Activated gamma-delta T cell (primary cell): Measurements from ENCODE around the gene AIG1.
"Not testable (repeated sequence)": the region's sequence is repeated elsewhere in the genome, so short reads cannot be mapped to it uniquely, and the experiment has no call there.

Experiments
- DNase-seq: peaks from one replicate; lab custom pipeline; 2025; lab: John Stamatoyannopoulos, UW
- total RNA-seq, 2 donors: gene quantifications; one replicate each; lab custom pipeline; 2026; lab: John Stamatoyannopoulos, UW

Gene AIG1
- 3.4 to 3.9 reads per million in 2 donors for total RNA-seq

GRCh38 chr6:143060806-143061596, at the start of gene AIG1:
Gene AIG1, plus strand, starts transcription at chr6:143060889. Its CDS starts 37 bp downstream, at chr6:143060926.
- DNase-seq, result peak; percentile 54

- DNase-seq, result no peak
Observed at GRCh38 chr6:143014764-143015163, 45.9 kb upstream of the AIG1 start.

GRCh38 chr6:143015300-143015706, 45.4 kb upstream of the AIG1 start:
- no peak for DNase-seq

GRCh38 chr6:143018955-143019354, 41.7 kb upstream of the AIG1 start:
- no peak for DNase-seq

- not testable (repeated sequence) for DNase-seq
Observed at GRCh38 chr6:143020862-143021261, 39.8 kb upstream of the AIG1 start.

- no peak for DNase-seq
Observed at GRCh38 chr6:143021543-143021942, 39.1 kb upstream of the AIG1 start.

GRCh38 chr6:143022587-143022986, 38.1 kb upstream of the AIG1 start:
- no peak for DNase-seq

- no peak for DNase-seq
Observed at GRCh38 chr6:143023695-143024094, 37.0 kb upstream of the AIG1 start.

- DNase-seq, result no peak
Observed at GRCh38 chr6:143024977-143025376, 35.7 kb upstream of the AIG1 start.

GRCh38 chr6:143026696-143027449, 33.8 kb upstream of the AIG1 start:
- no peak for DNase-seq

GRCh38 chr6:143034689-143035334, 25.9 kb upstream of the AIG1 start:
- DNase-seq, result no peak

- no peak for DNase-seq
Observed at GRCh38 chr6:143037470-143037869, 23.2 kb upstream of the AIG1 start.

- DNase-seq, result no peak
Observed at GRCh38 chr6:143038833-143039232, 21.9 kb upstream of the AIG1 start.

GRCh38 chr6:143039548-143039947, 21.1 kb upstream of the AIG1 start:
- no peak for DNase-seq

GRCh38 chr6:143040018-143040417, 20.7 kb upstream of the AIG1 start:
- no peak for DNase-seq

GRCh38 chr6:143044345-143044744, 16.3 kb upstream of the AIG1 start:
- DNase-seq, result not testable (repeated sequence)

- no peak for DNase-seq
Observed at GRCh38 chr6:143049611-143050010, 11.1 kb upstream of the AIG1 start.

- no peak for DNase-seq
Observed at GRCh38 chr6:143050509-143050908, 10.2 kb upstream of the AIG1 start.

GRCh38 chr6:143052282-143052681, 8.4 kb upstream of the AIG1 start:
- DNase-seq, result no peak

- no peak for DNase-seq
Observed at GRCh38 chr6:143053856-143054255, 6.8 kb upstream of the AIG1 start.

- no peak for DNase-seq
Observed at GRCh38 chr6:143054329-143054728, 6.4 kb upstream of the AIG1 start.

GRCh38 chr6:143055213-143055612, 5.5 kb upstream of the AIG1 start:
- DNase-seq, result no peak

GRCh38 chr6:143055891-143056290, 4.8 kb upstream of the AIG1 start:
- no peak for DNase-seq
